CD4-positive, alpha-beta memory T cell (primary cell): ENCODE measurements around the gene FBLN2. TPM values are rescaled to one million over a fixed set of nuclear protein-coding genes. Genes with fewer than 3 reads are reported as not detected.

Experiments used
- CTCF ChIA-PET: fragments of 350-600 bp; sonication (Branson Sonifier 250); formaldehyde crosslinking; loops from one replicate; lab custom pipeline; 2021; ENCODE audit warnings: inconsistent platforms; ENCODE audit not compliant: partially characterized antibody; lab: Charles Lee
- POLR2A ChIA-PET: fragments of 350-600 bp; sonication (Branson Sonifier 250); formaldehyde crosslinking; loops from one replicate; lab custom pipeline; 2021; ENCODE audit not compliant: partially characterized antibody; lab: Charles Lee
- DNase-seq, 5 donors: peaks; one replicate each; pipeline versions ENCODE4 v3.0.0 to v3.0.0-alpha.2; 2020 to 2022; ENCODE audit warnings: mixed read lengths in 1 of 5
- H3K27ac ChIP-seq: one replicate; pipeline ENCODE4 v1.7.0; 2013; ENCODE audit warnings: low read depth, low read length
- H3K27me3 ChIP-seq: 2 replicates; pipeline ENCODE4 v1.7.0; 2013; ENCODE audit warnings: mild to moderate bottlenecking, low read length, moderate library complexity; ENCODE audit not compliant: insufficient read depth
- H3K36me3 ChIP-seq: 2 replicates; pipeline ENCODE4 v1.7.0; 2013; ENCODE audit warnings: mild to moderate bottlenecking, low read length, moderate library complexity; ENCODE audit not compliant: insufficient read depth
- H3K4me1 ChIP-seq: 2 replicates; pipeline ENCODE4 v1.7.0; 2013; ENCODE audit warnings: mild to moderate bottlenecking, low read length, moderate library complexity; ENCODE audit not compliant: insufficient read depth
- H3K4me3 ChIP-seq, 2 donors: one replicate each; pipeline ENCODE4 v1.7.0; 2013; ENCODE audit warnings: low read length in 2 of 2, mild to moderate bottlenecking in 1 of 2
- H3K9me3 ChIP-seq, 2 donors: one replicate each; pipeline ENCODE4 v1.7.0; 2013; ENCODE audit warnings: low read length in 2 of 2, control low read depth in 1 of 2; ENCODE audit not compliant: control insufficient read depth in 1 of 2
- H3K27ac Mint-ChIP-seq, 7 donors: one replicate each; pipeline ENCODE4 v1.8.0; 2020 to 2021; ENCODE audit warnings: mixed read lengths in 7 of 7, mild to moderate bottlenecking in 6 of 7, inconsistent platforms in 3 of 7, moderate library complexity in 3 of 7
- H3K27me3 Mint-ChIP-seq, 2 donors: one replicate each; pipeline ENCODE4 v1.8.0; 2020 to 2021; ENCODE audit warnings: mixed read lengths in 2 of 2
- H3K36me3 Mint-ChIP-seq, 2 donors: one replicate each; pipeline ENCODE4 v1.8.0; 2020 to 2021; ENCODE audit warnings: mixed read lengths in 2 of 2, inconsistent platforms in 1 of 2, mild to moderate bottlenecking in 1 of 2
- H3K4me1 Mint-ChIP-seq, 4 donors: one replicate each; pipeline ENCODE4 v1.8.0; 2020 to 2021; ENCODE audit warnings: mixed read lengths in 4 of 4, mild to moderate bottlenecking in 1 of 4
- H3K4me3 Mint-ChIP-seq, 8 donors: one replicate each; pipeline ENCODE4 v1.8.0; 2020 to 2021; ENCODE audit warnings: mixed read lengths in 8 of 8, mild to moderate bottlenecking in 7 of 8, moderate library complexity in 6 of 8, inconsistent platforms in 3 of 8
- H3K9me3 Mint-ChIP-seq, 8 donors: one replicate each; pipeline ENCODE4 v1.8.0; 2020 to 2021; ENCODE audit warnings: mixed read lengths in 8 of 8, mild to moderate bottlenecking in 5 of 8, inconsistent platforms in 3 of 8, moderate library complexity in 1 of 8
- intact Hi-C: fragments of 100-400 bp; cut with micrococcal nuclease; formaldehyde crosslinking; loops from one replicate; pipeline ENCODE4 v1.15.1; 2023
- polyA plus RNA-seq, 2 donors: library from polyadenylated mRNA; unstranded; fragments of 300-500 nt; fragmentation: Illumina TruSeq; gene quantifications; one replicate each; pipeline ENCODE4 v1.2.3, GENCODE V29; 2021
- total RNA-seq, 2 experiments: library from RNA; stranded (reverse); gene quantifications; one replicate each; pipeline ENCODE4 v1.2.3, GENCODE V29; 2021

The FBLN2 gene
- total and polyA plus RNA-seq, 4 experiments from 2014 or later: not detected

- DNase-seq: no peak
- Mint-ChIP-seq H3K36me3 (no peaks in the 10 kb centered on the region), H3K4me1 (no peaks in the 10 kb centered on the region), H3K27me3 (no peaks in the 10 kb centered on the region), H3K4me3 (no peak overlapping the region), H3K27ac (no peak overlapping the region), H3K9me3 (peaks cover 0 to 2% (median 0%) of the 10 kb centered on the region in 8 donors)
- H3K36me3 ChIP-seq: no peaks in the 10 kb centered on the region
- ChIA-PET CTCF (interaction anchor here (2.1 to 2.2 kb wide), 2 partner anchors 19 to 21 kb away, joined by 7 read pairs; no protein-coding TSS in a partner anchor), POLR2A (no interaction called here)
- H3K27me3 ChIP-seq: no peaks in the 10 kb centered on the region
- H3K27ac ChIP-seq: no peak overlapping the region
- no peaks in the 10 kb centered on the region for H3K4me1 ChIP-seq
- H3K4me3 ChIP-seq: no peak overlapping the region
- intact Hi-C loops: no loop called here
- no peaks in the 10 kb centered on the region for H3K9me3 ChIP-seq
These were observed 80.7 kb downstream of the FBLN2 start for GRCh38 chr3:13629644-13630043.

GRCh38 chr3:13631256-13631655 lies 82.3 kb downstream of the FBLN2 start:
- ChIA-PET POLR2A (no interaction called here), CTCF (interaction anchor here (0.7 to 2.2 kb wide), 4 partner anchors 15 to 26 kb away, joined by 3 to 7 read pairs (median 6); no protein-coding TSS in a partner anchor)
- no peaks in the 10 kb centered on the region for H3K36me3 Mint-ChIP-seq
- no peak overlapping the region for H3K4me3 Mint-ChIP-seq
- Histone ChIP-seq H3K36me3 (no peaks in the 10 kb centered on the region), H3K4me3 (no peak overlapping the region), H3K4me1 (no peaks in the 10 kb centered on the region), H3K9me3 (no peaks in the 10 kb centered on the region), H3K27me3 (no peaks in the 10 kb centered on the region), H3K27ac (no peak overlapping the region)
- no peak for DNase-seq
- H3K9me3 Mint-ChIP-seq: peaks cover 0 to 2% (median 0%) of the 10 kb centered on the region in 8 donors
- intact Hi-C loops: no loop called here
- H3K27me3 Mint-ChIP-seq: no peaks in the 10 kb centered on the region
- no peak overlapping the region for H3K27ac Mint-ChIP-seq
- no peaks in the 10 kb centered on the region for H3K4me1 Mint-ChIP-seq

GRCh38 chr3:13633176-13633575 lies 84.3 kb downstream of the FBLN2 start:
- Histone ChIP-seq H3K9me3 (no peaks in the 10 kb centered on the region), H3K27ac (no peak overlapping the region), H3K4me1 (no peaks in the 10 kb centered on the region), H3K4me3 (no peak overlapping the region), H3K27me3 (no peaks in the 10 kb centered on the region), H3K36me3 (no peaks in the 10 kb centered on the region)
- POLR2A ChIA-PET: no interaction called here
- no peak overlapping the region for H3K27ac Mint-ChIP-seq
- no peak for DNase-seq
- H3K9me3 Mint-ChIP-seq: no peaks in the 10 kb centered on the region
- CTCF ChIA-PET: no interaction called here
- H3K36me3 Mint-ChIP-seq: no peaks in the 10 kb centered on the region
- H3K4me3 Mint-ChIP-seq: no peak overlapping the region
- intact Hi-C loops: no loop called here
- peaks cover 0 to 1% of the 10 kb centered on the region in 2 donors for H3K27me3 Mint-ChIP-seq
- no peaks in the 10 kb centered on the region for H3K4me1 Mint-ChIP-seq

GRCh38 chr3:13634151-13634550 lies 85.2 kb downstream of the FBLN2 start:
- Histone ChIP-seq H3K4me1 (no peaks in the 10 kb centered on the region), H3K4me3 (no peak overlapping the region), H3K36me3 (no peaks in the 10 kb centered on the region), H3K27ac (no peak overlapping the region), H3K9me3 (no peaks in the 10 kb centered on the region), H3K27me3 (no peaks in the 10 kb centered on the region)
- Mint-ChIP-seq H3K4me3 (no peak overlapping the region), H3K36me3 (no peaks in the 10 kb centered on the region), H3K4me1 (no peaks in the 10 kb centered on the region), H3K27ac (no peak overlapping the region), H3K9me3 (no peaks in the 10 kb centered on the region), H3K27me3 (peaks cover 0 to 1% of the 10 kb centered on the region in 2 donors)
- CTCF ChIA-PET: no interaction called here
- no peak for DNase-seq
- POLR2A ChIA-PET: no interaction called here
- intact Hi-C loops: no loop called here

GRCh38 chr3:13634615-13635014 lies 85.7 kb downstream of the FBLN2 start:
- Mint-ChIP-seq H3K4me1 (no peaks in the 10 kb centered on the region), H3K27ac (no peak overlapping the region), H3K9me3 (no peaks in the 10 kb centered on the region), H3K27me3 (peaks cover 0 to 1% of the 10 kb centered on the region in 2 donors), H3K36me3 (no peaks in the 10 kb centered on the region), H3K4me3 (no peak overlapping the region)
- no peaks in the 10 kb centered on the region for H3K36me3 ChIP-seq
- H3K9me3 ChIP-seq: no peaks in the 10 kb centered on the region
- no peaks in the 10 kb centered on the region for H3K27me3 ChIP-seq
- POLR2A ChIA-PET: no interaction called here
- no peaks in the 10 kb centered on the region for H3K4me1 ChIP-seq
- H3K27ac ChIP-seq: no peak overlapping the region
- DNase-seq: no peak
- intact Hi-C loops: no loop called here
- CTCF ChIA-PET: no interaction called here
- no peak overlapping the region for H3K4me3 ChIP-seq

- ChIA-PET POLR2A (no interaction called here), CTCF (interaction anchor here (1.2 to 1.6 kb wide), 2 partner anchors 12 to 15 kb away, joined by 3 to 4 read pairs; no protein-coding TSS in a partner anchor)
- Histone ChIP-seq H3K27me3 (no peaks in the 10 kb centered on the region), H3K4me1 (no peaks in the 10 kb centered on the region), H3K4me3 (no peak overlapping the region), H3K36me3 (no peaks in the 10 kb centered on the region), H3K27ac (no peak overlapping the region), H3K9me3 (no peaks in the 10 kb centered on the region)
- H3K27ac Mint-ChIP-seq: no peak overlapping the region
- H3K4me3 Mint-ChIP-seq: no peak overlapping the region
- intact Hi-C loops: no loop called here
- no peaks in the 10 kb centered on the region for H3K4me1 Mint-ChIP-seq
- no peaks in the 10 kb centered on the region for H3K36me3 Mint-ChIP-seq
- H3K9me3 Mint-ChIP-seq: no peaks in the 10 kb centered on the region
- DNase-seq: no peak
- H3K27me3 Mint-ChIP-seq: peaks cover 0 to 1% of the 10 kb centered on the region in 2 donors
These were observed 87.3 kb downstream of the FBLN2 start for GRCh38 chr3:13636186-13636585.

GRCh38 chr3:13636874-13637273 lies 87.9 kb downstream of the FBLN2 start:
- ChIA-PET CTCF (interaction anchor here (1.6 to 2.2 kb wide), 2 partner anchors 11 to 13 kb away, joined by 4 to 9 read pairs; no protein-coding TSS in a partner anchor), POLR2A (no interaction called here)
- Mint-ChIP-seq H3K4me1 (no peaks in the 10 kb centered on the region), H3K27me3 (peaks cover 0 to 1% of the 10 kb centered on the region in 2 donors), H3K4me3 (no peak overlapping the region), H3K9me3 (no peaks in the 10 kb centered on the region), H3K36me3 (no peaks in the 10 kb centered on the region), H3K27ac (no peak overlapping the region)
- H3K9me3 ChIP-seq: no peaks in the 10 kb centered on the region
- H3K4me1 ChIP-seq: no peaks in the 10 kb centered on the region
- no peak overlapping the region for H3K4me3 ChIP-seq
- DNase-seq: no peak
- intact Hi-C loops: no loop called here
- H3K36me3 ChIP-seq: no peaks in the 10 kb centered on the region
- no peak overlapping the region for H3K27ac ChIP-seq
- no peaks in the 10 kb centered on the region for H3K27me3 ChIP-seq
